ENCODE data around the gene UMODL1. TPM values are rescaled to one million over a fixed set of nuclear protein-coding genes. Genes with fewer than 3 reads are reported as not detected.

Gene UMODL1
- total RNA-seq, 2 experiments from 2014 or later: 0.42 to 0.49 TPM

DNA sequence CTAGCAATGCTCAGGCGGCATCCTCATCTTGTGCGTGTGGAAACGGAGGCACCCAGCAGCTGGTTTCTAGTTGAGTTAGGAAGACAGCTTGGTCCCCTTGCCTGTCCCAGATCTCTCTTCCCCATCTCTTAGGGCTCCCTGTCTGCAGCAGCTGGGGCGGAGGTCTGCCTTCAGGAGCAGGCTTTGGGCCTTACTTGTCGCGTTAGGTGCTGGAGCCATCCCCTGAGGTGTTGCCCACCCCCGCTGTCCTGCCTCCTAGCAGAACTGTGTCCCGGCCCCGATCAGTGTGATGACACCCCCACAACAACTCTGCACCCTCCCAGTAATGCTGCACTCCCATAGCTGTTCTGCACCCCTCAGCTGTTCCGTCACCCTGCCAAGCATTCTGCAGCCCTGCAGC lies 40.7 kb downstream of the UMODL1 start:
- Histone ChIP-seq H3K4me3 (ENCODE audit: low read length) (no peak overlapping the region), H3K4me1 (ENCODE audit: insufficient read depth, low read length) (peaks cover 18% of the 10 kb centered on the region), H3K9me3 (ENCODE audit: control insufficient read depth in 1 of 2, insufficient read depth in 1 of 2, low read length in 2 of 2) (no peaks in the 10 kb centered on the region), H3K27me3 (ENCODE audit: control insufficient read depth in 1 of 2, insufficient read depth in 2 of 2, low read length in 2 of 2) (peaks cover 2 to 4% of the 10 kb centered on the region in 2 experiments), H3K36me3 (ENCODE audit: insufficient read depth, low read length) (no peaks in the 10 kb centered on the region), H3K27ac (ENCODE audit: low read depth in 1 of 2, low read length in 2 of 2) (no peak overlapping the region)
- intact Hi-C loops (cut with DNase I, micrococcal nuclease): no loop called here
- no peaks in the 10 kb centered on the region for H3K9me3 Mint-ChIP-seq
- H3K27ac Mint-ChIP-seq: no peak overlapping the region
- ATAC-seq (ENCODE audit: poor library complexity): no peak
- CTCF ChIA-PET: no interaction called here
- H3K36me3 Mint-ChIP-seq (ENCODE audit: low read depth): no peaks in the 10 kb centered on the region
- peaks cover 6% of the 10 kb centered on the region for H3K4me1 Mint-ChIP-seq (ENCODE audit: low read depth)
- POLR2A ChIA-PET: no interaction called here
- TF ChIP-seq, protein P1, sequence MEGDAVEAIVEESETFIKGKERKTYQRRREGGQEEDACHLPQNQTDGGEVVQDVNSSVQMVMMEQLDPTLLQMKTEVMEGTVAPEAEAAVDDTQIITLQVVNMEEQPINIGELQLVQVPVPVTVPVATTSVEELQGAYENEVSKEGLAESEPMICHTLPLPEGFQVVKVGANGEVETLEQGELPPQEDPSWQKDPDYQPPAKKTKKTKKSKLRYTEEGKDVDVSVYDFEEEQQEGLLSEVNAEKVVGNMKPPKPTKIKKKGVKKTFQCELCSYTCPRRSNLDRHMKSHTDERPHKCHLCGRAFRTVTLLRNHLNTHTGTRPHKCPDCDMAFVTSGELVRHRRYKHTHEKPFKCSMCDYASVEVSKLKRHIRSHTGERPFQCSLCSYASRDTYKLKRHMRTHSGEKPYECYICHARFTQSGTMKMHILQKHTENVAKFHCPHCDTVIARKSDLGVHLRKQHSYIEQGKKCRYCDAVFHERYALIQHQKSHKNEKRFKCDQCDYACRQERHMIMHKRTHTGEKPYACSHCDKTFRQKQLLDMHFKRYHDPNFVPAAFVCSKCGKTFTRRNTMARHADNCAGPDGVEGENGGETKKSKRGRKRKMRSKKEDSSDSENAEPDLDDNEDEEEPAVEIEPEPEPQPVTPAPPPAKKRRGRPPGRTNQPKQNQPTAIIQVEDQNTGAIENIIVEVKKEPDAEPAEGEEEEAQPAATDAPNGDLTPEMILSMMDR (IDR thresholded peaks at IDR 0.05): no peak
- no peak for DNase-seq
- H3K4me3 Mint-ChIP-seq: no peak overlapping the region
- peaks cover 4% of the 10 kb centered on the region for H3K27me3 Mint-ChIP-seq

DNA sequence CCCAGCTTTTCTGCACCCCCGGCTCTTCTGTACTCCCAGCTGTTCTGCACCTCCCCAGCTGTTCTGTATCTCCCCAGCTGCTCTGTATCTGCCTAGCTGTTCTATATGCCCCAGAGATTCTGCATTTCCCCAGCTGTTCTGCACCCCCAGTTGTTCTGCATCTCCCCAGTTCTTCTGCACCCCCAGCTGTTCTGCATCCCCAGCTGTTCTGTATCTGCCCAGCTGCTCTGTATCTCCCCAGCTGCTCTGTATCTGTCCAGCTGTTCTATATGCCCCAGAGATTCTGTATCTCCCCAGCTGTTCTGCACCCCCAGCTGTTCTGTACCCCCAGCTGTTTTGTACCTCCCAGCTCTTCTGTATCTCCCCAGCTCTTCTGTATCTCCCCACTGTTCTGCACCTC lies 41.1 kb downstream of the UMODL1 start:
- Mint-ChIP-seq H3K4me3 (no peak overlapping the region), H3K36me3 (ENCODE audit: low read depth) (no peaks in the 10 kb centered on the region), H3K27me3 (peaks cover 7% of the 10 kb centered on the region), H3K4me1 (ENCODE audit: low read depth) (peaks cover 9% of the 10 kb centered on the region), H3K27ac (no peak overlapping the region), H3K9me3 (no peaks in the 10 kb centered on the region)
- Histone ChIP-seq H3K27ac (ENCODE audit: low read depth in 1 of 2, low read length in 2 of 2) (no peak overlapping the region), H3K4me3 (ENCODE audit: low read length) (no peak overlapping the region), H3K27me3 (ENCODE audit: control insufficient read depth in 1 of 2, insufficient read depth in 2 of 2, low read length in 2 of 2) (peaks cover 2 to 4% of the 10 kb centered on the region in 2 experiments), H3K9me3 (ENCODE audit: control insufficient read depth in 1 of 2, insufficient read depth in 1 of 2, low read length in 2 of 2) (no peaks in the 10 kb centered on the region), H3K4me1 (ENCODE audit: insufficient read depth, low read length) (peaks cover 17% of the 10 kb centered on the region), H3K36me3 (ENCODE audit: insufficient read depth, low read length) (no peaks in the 10 kb centered on the region)
- intact Hi-C loops (cut with DNase I, micrococcal nuclease): no loop called here
- TF ChIP-seq, protein P1 (IDR thresholded peaks at IDR 0.05): no peak
- ATAC-seq (ENCODE audit: poor library complexity) (no peak), DNase-seq (no peak)
- ChIA-PET POLR2A (no interaction called here), CTCF (no interaction called here)

DNA sequence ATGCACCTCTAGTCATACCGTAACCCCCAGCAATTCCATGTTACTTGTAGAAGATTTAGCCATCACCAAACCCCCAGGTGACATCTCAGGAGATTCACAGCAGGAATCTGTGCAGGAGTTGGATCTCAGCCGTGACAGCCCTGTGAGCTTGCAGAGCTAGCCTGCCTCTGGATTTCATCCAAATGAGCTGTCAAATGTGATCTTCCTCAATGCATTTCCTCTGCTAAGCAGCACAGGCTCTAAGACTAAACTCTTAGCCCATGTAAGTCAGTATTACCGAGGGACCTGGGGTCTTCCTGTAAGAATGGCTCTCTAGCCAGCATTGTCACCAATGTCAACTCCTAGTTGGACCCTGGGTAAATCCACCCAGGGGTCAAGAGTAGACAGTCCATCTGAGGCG lies 41.7 kb downstream of the UMODL1 start:
- Mint-ChIP-seq H3K4me3 (no peak overlapping the region), H3K27ac (no peak overlapping the region), H3K27me3 (peaks cover 13% of the 10 kb centered on the region), H3K36me3 (ENCODE audit: low read depth) (no peaks in the 10 kb centered on the region), H3K4me1 (ENCODE audit: low read depth) (peaks cover 14% of the 10 kb centered on the region), H3K9me3 (no peaks in the 10 kb centered on the region)
- Histone ChIP-seq H3K27me3 (ENCODE audit: control insufficient read depth in 1 of 2, insufficient read depth in 2 of 2, low read length in 2 of 2) (peaks cover 6 to 10% of the 10 kb centered on the region in 2 experiments), H3K4me3 (ENCODE audit: low read length) (no peak overlapping the region), H3K27ac (ENCODE audit: low read depth in 1 of 2, low read length in 2 of 2) (no peak overlapping the region), H3K36me3 (ENCODE audit: insufficient read depth, low read length) (no peaks in the 10 kb centered on the region), H3K4me1 (ENCODE audit: insufficient read depth, low read length) (peaks cover 17% of the 10 kb centered on the region), H3K9me3 (ENCODE audit: control insufficient read depth in 1 of 2, insufficient read depth in 1 of 2, low read length in 2 of 2) (no peaks in the 10 kb centered on the region)
- TF ChIP-seq, protein P1 (IDR thresholded peaks at IDR 0.05): no peak
- POLR2A ChIA-PET: no interaction called here
- DNase-seq (no peak), ATAC-seq (ENCODE audit: poor library complexity) (no peak)
- CTCF ChIA-PET: no interaction called here
- intact Hi-C loops (cut with DNase I, micrococcal nuclease): no loop called here

All from CD4-positive, alpha-beta T cell (primary cell).